ENCODE results near the gene FBLN7. TPM values are rescaled to one million over a fixed set of nuclear protein-coding genes. Genes with fewer than 3 reads are reported as not detected.

FBLN7 gene
- total and polyA plus RNA-seq, 2 of the 8 experiments (the other 6 are each of a cell fraction or from before 2014, with no cell fraction given) = 0.30 to 0.77 TPM

GRCh38 chr2:112108178-112108832 lies 29.9 kb upstream of the FBLN7 start:
- FAIRE-seq = no peak
- H2BK5ac ChIP-seq (ENCODE audit: low read depth, low read length) = no peak overlapping the region
- H3K23ac ChIP-seq (ENCODE audit: insufficient read length) = no peak overlapping the region
- no peaks in the 10 kb centered on the region for H3K79me1 ChIP-seq (ENCODE audit: low read depth, low read length)
- H3K18ac ChIP-seq (ENCODE audit: extremely low read depth, low read length) = no peak overlapping the region
- H3K79me2 ChIP-seq (ENCODE audit: control insufficient read depth in 1 of 2, insufficient read depth in 2 of 2, low read length in 2 of 2) = no peaks in the 10 kb centered on the region
- POLR2A ChIA-PET (ENCODE audit: partially characterized antibody) = interaction anchor here (0.6 kb wide), 1 partner anchor 8 kb away, joined by 3 read pairs; no protein-coding TSS in a partner anchor
- no peak overlapping the region for H3K27ac ChIP-seq (ENCODE audit: low read depth, low read length)
- H3K14ac ChIP-seq (ENCODE audit: insufficient read length) = no peak overlapping the region
- no peaks in the 10 kb centered on the region for H3K4me1 ChIP-seq (replicated peaks in 1 of 4; ENCODE audit: control insufficient read depth in 3 of 4, insufficient read depth in 4 of 4, low read length in 3 of 4)
- no peaks in the 10 kb centered on the region for H3K36me3 ChIP-seq (ENCODE audit: control insufficient read depth in 2 of 4, insufficient read depth in 4 of 4, low read length in 3 of 4)
- H4K5ac ChIP-seq (ENCODE audit: insufficient read length, low read depth, low read length) = no peak overlapping the region
- 75% methylated on average over 1 of the region's 1 CpG; no CpG with 5 or more reads in 1 of the 2 experiments for WGBS, 2 experiments (ENCODE audit: extremely low coverage in 1 of 2, insufficient coverage in 1 of 2, insufficient read length in 1 of 2, insufficient replicate concordance in 2 of 2, low coverage in 1 of 2, low lambda C conversion rate in 2 of 2, missing lambda C conversion rate in 1 of 2)
- no peak for DNase-seq (ENCODE audit: low read depth in 1 of 2, low spot score in 2 of 2)
- H4K8ac ChIP-seq (ENCODE audit: extremely low read depth, insufficient read depth, low read length) = no peak overlapping the region
- no peak overlapping the region for H3K56ac ChIP-seq (replicated peaks; ENCODE audit: insufficient read length, low read depth, low read length)
- H3K4me3 ChIP-seq (ENCODE audit: extremely low read depth in 1 of 4, insufficient read depth in 2 of 4, low read depth in 3 of 4, low read length in 4 of 4) = no peak overlapping the region
- CTCF ChIA-PET (ENCODE audit: partially characterized antibody) = interaction anchor here (0.6 to 2.1 kb wide), 2 partner anchors 14 to 146 kb away, joined by 4 to 9 read pairs; no protein-coding TSS in a partner anchor
- TF ChIP-seq MAFK (IDR thresholded peaks at IDR 0.05; ENCODE audit: low read depth, low read length) = no peak
- no peak for TF ChIP-seq EZH2 (IDR thresholded peaks at IDR 0.05; ENCODE audit: low read depth, low read length, severe bottlenecking)
- TF ChIP-seq ASH2L (IDR thresholded peaks at IDR 0.05; ENCODE audit: low read length) = no peak
- TF ChIP-seq POU5F1 (IDR thresholded peaks at IDR 0.05; ENCODE audit: low read depth, low read length) = no peak
- TF ChIP-seq MAX (IDR thresholded peaks at IDR 0.05) = no peak
- TF ChIP-seq RFX5 (IDR thresholded peaks at IDR 0.05; ENCODE audit: borderline replicate concordance, low read depth, low read length) = no peak
- no peak for TF ChIP-seq SP1 (IDR thresholded peaks at IDR 0.05; ENCODE audit: low read depth, low read length)
- no peak for TF ChIP-seq TEAD4 (IDR thresholded peaks at IDR 0.05; ENCODE audit: low read depth, low read length)
- TF ChIP-seq SUZ12 (IDR thresholded peaks at IDR 0.05; ENCODE audit: low read length) = no peak
- TF ChIP-seq CBX8 (IDR thresholded peaks at IDR 0.05; ENCODE audit: borderline replicate concordance, low read depth, low read length) = no peak
- H2BK15ac ChIP-seq (ENCODE audit: low read length) = no peak overlapping the region
- H3K4me2 ChIP-seq (ENCODE audit: insufficient read depth in 1 of 2, low read depth in 2 of 2, low read length in 2 of 2) = no peak overlapping the region
- H3K27me3 ChIP-seq (replicated peaks in 1 of 4; ENCODE audit: control insufficient read depth in 3 of 4, extremely low read depth in 1 of 4, insufficient read depth in 3 of 4, low read length in 3 of 4) = no peaks in the 10 kb centered on the region
- H2BK120ac ChIP-seq (replicated peaks; ENCODE audit: low read depth, low read length) = no peak overlapping the region
- no peaks in the 10 kb centered on the region for H4K20me1 ChIP-seq (replicated peaks in 1 of 2; ENCODE audit: control insufficient read depth in 1 of 2, insufficient read depth in 2 of 2, low read length in 2 of 2)
- H3K23me2 ChIP-seq (ENCODE audit: low read depth, low read length) = no peaks in the 10 kb centered on the region
- no peak overlapping the region for H2AFZ ChIP-seq (ENCODE audit: low read length)
- no peak overlapping the region for H3K4ac ChIP-seq (replicated peaks; ENCODE audit: insufficient read length, low read depth, low read length)
- no peak overlapping the region for H2BK20ac ChIP-seq (ENCODE audit: low read length)
- no peaks in the 10 kb centered on the region for H3K9me3 ChIP-seq (ENCODE audit: insufficient read depth in 2 of 2, low read depth in 1 of 2, low read length in 1 of 2)
- H2AK5ac ChIP-seq (ENCODE audit: low read depth, low read length) = no peak overlapping the region
- no peak overlapping the region for H2BK12ac ChIP-seq (ENCODE audit: low read depth, low read length)
- no peak overlapping the region for H4K91ac ChIP-seq (replicated peaks; ENCODE audit: insufficient read length, low read length)
- no peak overlapping the region for H3K9ac ChIP-seq (replicated peaks in 1 of 4; ENCODE audit: extremely low read depth in 1 of 4, low read depth in 3 of 4, low read length in 3 of 4)

Data from H1 (cell line).